PC-3 (cell line): Measurements from ENCODE around the gene RCOR1. TPM values are rescaled to one million over a fixed set of nuclear protein-coding genes. Genes with fewer than 3 reads are reported as not detected.

Experiments
- ATAC-seq: fragments of 200-7000 bp; cut with Tn5 transposase; 2 replicates; pipeline ENCODE4 v1.9.1; 2020; ENCODE audit warnings: mild to moderate bottlenecking, moderate library complexity
- BruUV-seq: library from RNA; stranded (reverse); fragments of 400-500 nt; replicated peaks from 2 replicates; lab custom pipeline; 2021; lab: Mats Ljungman, UMichigan
- CTCF ChIA-PET: fragments of 300-600 bp; sonication (Branson Sonifier 250); formaldehyde crosslinking; loops from one replicate; lab custom pipeline; 2022; ENCODE audit warnings: antibody characterized with exemption; lab: Charles Lee
- POLR2A ChIA-PET: fragments of 300-600 bp; sonication (Branson Sonifier 250); formaldehyde crosslinking; loops from one replicate; lab custom pipeline; 2022; ENCODE audit warnings: antibody characterized with exemption; ENCODE audit not compliant: unreplicated experiment; lab: Charles Lee
- DNase-seq: peaks from one replicate; pipeline ENCODE4 v3.0.0-alpha.2; 2015
- H2AFZ ChIP-seq: fragments of 300-600 bp; sonication (generic); 2 replicates; pipeline ENCODE4 v1.6.0; 2016; ENCODE audit warnings: antibody characterized with exemption, low read length
- H3F3A ChIP-seq: fragments of 300-600 bp; sonication (generic); one replicate; pipeline ENCODE4 v1.6.0; 2017; ENCODE audit warnings: antibody characterized with exemption, low read length, control low read depth, mild to moderate bottlenecking; ENCODE audit not compliant: unreplicated experiment
- H3K27ac ChIP-seq: fragments of 300-600 bp; sonication (generic); 2 replicates; pipeline ENCODE4 v1.5.1; 2016; ENCODE audit warnings: mild to moderate bottlenecking, low read length
- H3K27me3 ChIP-seq: fragments of 300-600 bp; sonication (generic); 2 replicates; pipeline ENCODE4 v1.6.1; 2016; ENCODE audit warnings: low read length, mixed read lengths
- H3K36me3 ChIP-seq: fragments of 300-600 bp; sonication (generic); 2 replicates; pipeline ENCODE4 v1.6.1; 2016; ENCODE audit warnings: low read depth, mixed run types, low read length, mixed read lengths
- H3K4me1 ChIP-seq: fragments of 300-600 bp; sonication (generic); 2 replicates; pipeline ENCODE4 v1.5.1; 2016; ENCODE audit warnings: low read length; ENCODE audit not compliant: insufficient read depth
- H3K4me2 ChIP-seq: fragments of 300-600 bp; sonication (generic); 2 replicates; pipeline ENCODE4 v1.6.0; 2016; ENCODE audit warnings: low read length
- H3K4me3 ChIP-seq: fragments of 300-600 bp; sonication (generic); 2 replicates; pipeline ENCODE4 v1.5.1; 2016; ENCODE audit warnings: mild to moderate bottlenecking, low read length, mixed read lengths
- H3K79me2 ChIP-seq: fragments of 300-600 bp; sonication (generic); 2 replicates; pipeline ENCODE4 v1.6.1; 2017; ENCODE audit warnings: low read length, mixed read lengths
- H3K9ac ChIP-seq: fragments of 300-600 bp; sonication (generic); 2 replicates; pipeline ENCODE4 v1.6.0; 2016; ENCODE audit warnings: mild to moderate bottlenecking, low read length
- H3K9me2 ChIP-seq: fragments of 300-600 bp; sonication (generic); replicated peaks from 2 replicates; pipeline ENCODE4 v1.6.1; 2016; ENCODE audit warnings: mixed run types, low read length, mixed read lengths
- H3K9me3 ChIP-seq: fragments of 300-600 bp; sonication (generic); 2 replicates; pipeline ENCODE4 v1.6.1; 2016; ENCODE audit warnings: low read length, mixed read lengths
- H4K20me1 ChIP-seq: fragments of 300-600 bp; sonication (generic); 2 replicates; pipeline ENCODE4 v1.6.1; 2016; ENCODE audit warnings: low read length, mixed read lengths
- EZH2 ChIP-seq: fragments of 300-600 bp; sonication (generic); IDR thresholded peaks from one replicate; pipeline ENCODE4 v1.6.1; 2017; ENCODE audit warnings: antibody characterized with exemption, mild to moderate bottlenecking, low read length; ENCODE audit not compliant: unreplicated experiment
- EZH2phosphoT487 ChIP-seq: fragments of 300-600 bp; sonication (generic); IDR thresholded peaks from 2 replicates; pipeline ENCODE4 v1.6.1; 2018; ENCODE audit warnings: mild to moderate bottlenecking, antibody characterized with exemption, low read length, borderline replicate concordance
- intact Hi-C: fragments of 100-400 bp; cut with micrococcal nuclease; formaldehyde crosslinking; loops from 2 replicates; pipeline ENCODE4 v1.9.0; 2023
- total RNA-seq: library from RNA; depleted of rRNA; stranded (reverse); fragments of >200 nt; gene quantifications from 2 replicates; pipeline ENCODE4 v1.2.3, GENCODE V29; 2014
- TF ChIP-seq, protein P1 (sequence below): fragments of 300-600 bp; sonication (generic); conservative IDR thresholded peaks from 2 replicates; pipeline ENCODE4 v1.5.1; 2017; ENCODE audit warnings: antibody characterized with exemption, low read depth, mild to moderate bottlenecking, low read length

Gene RCOR1
- total RNA-seq, 1 experiment from 2014 or later = 22.2 TPM

DNA sequence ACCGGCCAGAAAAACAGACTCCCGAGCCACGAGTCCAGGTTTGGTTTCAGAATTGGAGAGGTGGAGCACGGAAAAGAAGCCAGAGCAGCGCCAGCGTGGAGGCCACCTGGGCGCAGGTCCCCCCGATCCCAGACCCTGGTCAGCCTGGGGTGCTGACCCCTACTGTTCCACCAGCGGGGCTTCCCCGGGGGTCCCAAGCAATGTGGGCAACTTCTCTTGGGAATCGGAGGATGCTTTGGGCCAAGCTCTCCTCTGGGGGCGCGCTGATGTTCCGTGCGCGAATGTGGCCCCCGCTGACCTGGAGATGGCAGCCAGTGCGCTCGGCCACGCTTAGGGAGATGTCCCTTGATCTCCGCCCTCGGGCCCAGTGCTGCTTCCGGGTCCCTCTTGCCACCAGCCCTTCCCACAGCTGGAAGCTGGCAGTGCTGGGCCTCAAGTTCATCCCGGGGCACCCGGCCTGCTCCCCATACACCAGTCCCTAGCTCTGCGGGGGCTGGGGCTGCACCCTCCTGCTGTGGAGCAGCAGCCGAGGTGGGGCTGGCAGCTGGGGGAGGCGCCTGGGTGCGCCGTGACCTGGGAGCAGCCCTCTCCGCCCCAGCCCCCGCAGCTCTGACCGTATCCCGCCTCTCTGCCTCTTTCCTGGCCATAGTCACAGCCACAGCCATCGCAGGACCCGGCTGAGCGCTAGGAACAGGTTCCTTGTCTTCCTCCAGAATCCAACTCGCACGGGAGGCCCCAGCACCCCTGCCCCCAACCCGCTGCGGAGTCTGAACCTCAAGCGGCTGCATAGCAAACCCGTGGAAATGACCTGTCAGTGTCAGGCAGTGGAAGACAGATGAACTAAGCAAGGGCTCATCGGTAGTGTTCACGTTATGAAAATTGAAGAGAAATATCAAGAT is 91.2 kb downstream of the RCOR1 start:
- peaks cover 78% of the 10 kb centered on the region for H3K79me2 ChIP-seq
- no peaks in the 10 kb centered on the region for H3K9me2 ChIP-seq
- H2AFZ ChIP-seq = no peak overlapping the region
- TF ChIP-seq EZH2phosphoT487 (no peak), EZH2 (no peak)
- TF ChIP-seq, protein P1, sequence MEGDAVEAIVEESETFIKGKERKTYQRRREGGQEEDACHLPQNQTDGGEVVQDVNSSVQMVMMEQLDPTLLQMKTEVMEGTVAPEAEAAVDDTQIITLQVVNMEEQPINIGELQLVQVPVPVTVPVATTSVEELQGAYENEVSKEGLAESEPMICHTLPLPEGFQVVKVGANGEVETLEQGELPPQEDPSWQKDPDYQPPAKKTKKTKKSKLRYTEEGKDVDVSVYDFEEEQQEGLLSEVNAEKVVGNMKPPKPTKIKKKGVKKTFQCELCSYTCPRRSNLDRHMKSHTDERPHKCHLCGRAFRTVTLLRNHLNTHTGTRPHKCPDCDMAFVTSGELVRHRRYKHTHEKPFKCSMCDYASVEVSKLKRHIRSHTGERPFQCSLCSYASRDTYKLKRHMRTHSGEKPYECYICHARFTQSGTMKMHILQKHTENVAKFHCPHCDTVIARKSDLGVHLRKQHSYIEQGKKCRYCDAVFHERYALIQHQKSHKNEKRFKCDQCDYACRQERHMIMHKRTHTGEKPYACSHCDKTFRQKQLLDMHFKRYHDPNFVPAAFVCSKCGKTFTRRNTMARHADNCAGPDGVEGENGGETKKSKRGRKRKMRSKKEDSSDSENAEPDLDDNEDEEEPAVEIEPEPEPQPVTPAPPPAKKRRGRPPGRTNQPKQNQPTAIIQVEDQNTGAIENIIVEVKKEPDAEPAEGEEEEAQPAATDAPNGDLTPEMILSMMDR = no peak
- peaks cover 2% of the 10 kb centered on the region for H3F3A ChIP-seq
- intact Hi-C loops = no loop called here
- H3K4me1 ChIP-seq = no peaks in the 10 kb centered on the region
- H3K36me3 ChIP-seq = peaks cover 5% of the 10 kb centered on the region; the same call in 1 of the 2 replicates
- CTCF ChIA-PET = no interaction called here
- H4K20me1 ChIP-seq = peaks cover 20% of the 10 kb centered on the region
- BruUV-seq = no TSS peak
- POLR2A ChIA-PET = no interaction called here
- H3K9me3 ChIP-seq = no peaks in the 10 kb centered on the region
- no peaks in the 10 kb centered on the region for H3K27me3 ChIP-seq
- DNase-seq (no peak), ATAC-seq (no peak)
- H3K27ac ChIP-seq = no peak overlapping the region
- H3K4me3 ChIP-seq = no peak overlapping the region
- no peak overlapping the region for H3K9ac ChIP-seq
- no peak overlapping the region for H3K4me2 ChIP-seq

DNA sequence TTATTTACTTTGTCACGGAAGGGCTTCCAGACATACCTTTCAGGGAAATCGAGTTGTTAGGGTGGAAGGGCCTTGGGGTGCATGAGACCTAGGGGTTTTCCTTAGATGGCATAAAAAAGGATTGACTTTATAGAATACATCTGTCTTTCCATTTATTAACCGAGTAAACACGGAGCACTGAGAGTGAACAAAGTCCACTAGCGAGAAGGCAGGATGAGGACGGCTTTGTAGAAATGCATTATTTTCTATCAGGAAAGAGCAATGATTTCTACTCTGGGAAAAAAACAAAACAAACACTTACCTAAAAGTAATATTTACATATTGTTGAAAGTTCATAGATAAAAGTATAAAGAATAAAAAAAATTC is 91.8 kb downstream of the RCOR1 start:
- no peaks in the 10 kb centered on the region for H3K4me1 ChIP-seq
- H3K27ac ChIP-seq = no peak overlapping the region
- no peaks in the 10 kb centered on the region for H3K27me3 ChIP-seq
- no peaks in the 10 kb centered on the region for H3F3A ChIP-seq
- no peak for ATAC-seq
- no peak overlapping the region for H3K4me3 ChIP-seq
- H3K9me3 ChIP-seq = no peaks in the 10 kb centered on the region
- CTCF ChIA-PET = no interaction called here
- H3K79me2 ChIP-seq = peaks cover 78% of the 10 kb centered on the region
- H3K36me3 ChIP-seq = peaks cover 5% of the 10 kb centered on the region; the same call in 1 of the 2 replicates
- intact Hi-C loops = no loop called here
- H3K9ac ChIP-seq = no peak overlapping the region
- H3K9me2 ChIP-seq = no peaks in the 10 kb centered on the region
- H4K20me1 ChIP-seq = peaks cover 22% of the 10 kb centered on the region; the same call in 1 of the 2 replicates
- POLR2A ChIA-PET = no interaction called here
- no peak overlapping the region for H2AFZ ChIP-seq
- TF ChIP-seq EZH2 = no peak
- no peak for TF ChIP-seq EZH2phosphoT487
- TF ChIP-seq, protein P1 = no peak
- DNase-seq = no peak
- H3K4me2 ChIP-seq = no peak overlapping the region
- BruUV-seq = no TSS peak

DNA sequence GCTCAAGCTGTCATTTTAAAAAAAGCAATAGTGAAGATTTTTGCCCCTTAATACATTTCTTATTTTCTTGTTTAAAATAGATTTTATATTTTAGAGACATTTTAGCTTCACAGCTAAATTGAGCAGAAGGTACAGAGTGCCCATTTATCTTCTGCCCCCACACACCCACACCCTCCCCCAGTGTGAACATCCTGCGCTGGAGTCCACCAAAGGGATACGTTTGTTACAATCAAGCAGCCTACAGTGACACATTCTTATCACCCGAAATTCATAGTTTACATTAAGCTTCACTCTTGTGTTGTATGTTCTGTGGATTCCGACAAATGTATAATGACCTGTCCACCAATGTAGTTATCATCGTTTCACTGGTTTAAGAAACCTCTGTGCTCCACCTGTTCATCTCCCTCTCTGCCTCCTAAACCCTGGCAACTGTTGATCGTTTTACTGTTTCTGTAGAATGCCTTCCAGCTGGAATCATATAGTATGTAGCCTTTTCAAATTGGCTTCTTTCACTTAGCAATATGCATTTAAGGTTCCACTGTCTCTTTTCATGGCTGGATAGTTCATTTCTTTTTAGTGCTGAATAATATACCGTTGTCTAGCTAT is 93.8 kb downstream of the RCOR1 start:
- Histone ChIP-seq H3K27ac (no peak overlapping the region), H3K79me2 (peaks cover 79% of the 10 kb centered on the region), H4K20me1 (peaks cover 23% of the 10 kb centered on the region; the same call in 1 of the 2 replicates), H3K4me3 (no peak overlapping the region), H2AFZ (no peak overlapping the region), H3K4me2 (no peak overlapping the region), H3K4me1 (peaks cover 12% of the 10 kb centered on the region), H3K27me3 (no peaks in the 10 kb centered on the region), H3K9me2 (no peaks in the 10 kb centered on the region), H3K9ac (no peak overlapping the region), H3K9me3 (no peaks in the 10 kb centered on the region), H3F3A (peaks cover 2% of the 10 kb centered on the region), H3K36me3 (peaks cover 5% of the 10 kb centered on the region; the same call in 1 of the 2 replicates)
- intact Hi-C loops = no loop called here
- TF ChIP-seq, protein P1 = no peak
- TF ChIP-seq EZH2 (no peak), EZH2phosphoT487 (no peak)
- DNase-seq (no peak), ATAC-seq (no peak)
- BruUV-seq = no TSS peak
- ChIA-PET CTCF (no interaction called here), POLR2A (no interaction called here)
